ENCODE data around the gene PRPF8.

PRPF8 gene

DNA sequence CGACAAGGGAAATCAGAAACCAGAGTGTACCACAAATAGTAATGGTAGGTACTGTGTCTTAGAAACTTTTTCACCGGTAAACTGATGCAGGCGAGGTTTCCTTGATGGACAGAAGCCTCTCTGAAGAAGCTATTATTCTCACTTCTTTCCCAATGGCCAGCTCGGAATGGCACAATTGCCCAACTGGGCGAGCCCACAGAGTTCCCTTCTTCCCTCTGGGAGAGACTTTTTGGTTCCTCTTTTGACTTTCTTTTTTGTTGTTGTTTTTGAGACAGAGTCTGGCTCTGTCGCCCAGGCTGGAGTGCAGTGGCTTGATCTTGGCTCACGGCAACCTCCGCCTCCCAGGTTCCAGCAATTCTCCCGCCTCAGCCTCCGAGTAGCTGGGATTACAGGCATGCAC is 73.0 kb downstream of the PRPF8 start:
- Mint-ChIP-seq H3K27me3 (no peaks in the 10 kb centered on the region), H3K4me1 (peaks cover 18% of the 10 kb centered on the region), H3K36me3 (no peaks in the 10 kb centered on the region), H3K9me3 (no peaks in the 10 kb centered on the region), H3K4me3 (no peak overlapping the region), H3K27ac (no peak overlapping the region)

DNA sequence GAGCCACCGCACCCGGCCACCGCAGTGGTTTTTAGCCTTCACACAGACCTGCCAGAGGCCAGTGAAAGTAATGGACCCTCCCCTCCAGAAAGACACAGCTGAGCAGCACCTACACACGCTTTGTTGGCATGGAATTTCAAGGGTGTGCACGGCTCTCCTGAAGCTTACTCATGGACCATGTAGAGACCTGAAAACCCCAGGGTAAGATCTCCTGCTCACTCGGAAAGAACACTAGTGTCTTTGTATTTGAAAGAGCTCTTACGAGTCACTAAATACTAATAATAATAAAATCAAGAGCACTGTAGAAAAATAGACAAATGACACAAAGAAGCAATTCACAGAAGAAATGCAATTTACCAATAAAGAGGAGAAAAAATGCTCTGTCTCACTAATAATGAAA is 76.0 kb downstream of the PRPF8 start:
- no peaks in the 10 kb centered on the region for H3K9me3 Mint-ChIP-seq
- no peaks in the 10 kb centered on the region for H3K27me3 Mint-ChIP-seq
- peaks cover 18% of the 10 kb centered on the region for H3K4me1 Mint-ChIP-seq
- H3K36me3 Mint-ChIP-seq: no peaks in the 10 kb centered on the region
- no peak overlapping the region for H3K27ac Mint-ChIP-seq
- no peak overlapping the region for H3K4me3 Mint-ChIP-seq

DNA sequence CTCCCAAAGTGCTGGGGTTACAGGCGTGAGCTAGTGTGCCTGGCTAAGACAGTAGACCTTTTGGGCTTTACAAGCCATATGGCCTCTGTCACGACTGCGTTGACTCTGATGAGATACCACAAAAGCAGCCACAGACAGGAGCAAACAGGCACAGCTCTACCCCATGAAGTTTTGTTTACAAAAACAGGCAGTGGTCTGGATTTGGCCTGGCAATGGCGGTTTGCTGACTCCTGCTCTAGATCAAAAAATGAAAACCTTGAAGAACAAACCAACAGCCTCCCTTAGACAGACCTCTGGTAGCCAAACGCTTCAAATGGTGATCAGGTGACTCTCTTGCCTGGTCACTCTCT is 76.7 kb downstream of the PRPF8 start:
- Mint-ChIP-seq H3K4me3 (no peak overlapping the region), H3K9me3 (no peaks in the 10 kb centered on the region), H3K4me1 (peaks cover 18% of the 10 kb centered on the region), H3K36me3 (no peaks in the 10 kb centered on the region), H3K27ac (peak overlapping the region; percentile 59), H3K27me3 (no peaks in the 10 kb centered on the region)

DNA sequence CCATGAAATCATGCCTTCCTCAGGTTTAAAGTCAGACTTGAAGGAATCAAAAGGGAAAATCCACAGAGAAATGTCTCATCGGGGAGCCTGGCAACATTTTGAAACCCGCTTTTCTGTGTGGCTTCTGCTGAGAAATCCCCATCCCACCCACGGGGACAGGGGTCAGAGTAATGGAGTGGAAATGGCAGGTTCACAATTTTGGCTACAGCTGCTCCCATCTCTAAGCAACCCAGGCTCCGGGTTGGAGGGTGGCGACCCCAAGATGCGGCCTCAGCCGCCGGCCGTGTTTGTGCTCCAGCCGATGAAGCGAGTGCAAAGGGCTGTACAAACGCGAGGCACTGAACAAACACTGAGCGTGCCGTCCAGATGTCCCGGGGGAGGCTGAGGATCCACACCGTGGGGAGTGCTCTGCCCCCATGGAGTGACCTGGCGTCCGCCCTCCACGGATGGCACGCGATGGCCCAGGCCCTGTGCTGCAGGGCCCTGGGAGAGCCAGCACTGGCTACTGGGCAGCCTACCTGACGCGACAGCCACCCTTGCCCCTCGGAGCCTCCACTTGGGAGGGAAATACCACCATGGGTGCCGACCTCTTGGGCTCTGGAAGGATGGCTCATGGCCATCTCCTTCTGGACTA is 78.2 kb downstream of the PRPF8 start:
- no peak overlapping the region for H3K27ac Mint-ChIP-seq
- H3K27me3 Mint-ChIP-seq: no peaks in the 10 kb centered on the region
- no peaks in the 10 kb centered on the region for H3K36me3 Mint-ChIP-seq
- H3K9me3 Mint-ChIP-seq: no peaks in the 10 kb centered on the region
- peaks cover 18% of the 10 kb centered on the region for H3K4me1 Mint-ChIP-seq
- H3K4me3 Mint-ChIP-seq: no peak overlapping the region

DNA sequence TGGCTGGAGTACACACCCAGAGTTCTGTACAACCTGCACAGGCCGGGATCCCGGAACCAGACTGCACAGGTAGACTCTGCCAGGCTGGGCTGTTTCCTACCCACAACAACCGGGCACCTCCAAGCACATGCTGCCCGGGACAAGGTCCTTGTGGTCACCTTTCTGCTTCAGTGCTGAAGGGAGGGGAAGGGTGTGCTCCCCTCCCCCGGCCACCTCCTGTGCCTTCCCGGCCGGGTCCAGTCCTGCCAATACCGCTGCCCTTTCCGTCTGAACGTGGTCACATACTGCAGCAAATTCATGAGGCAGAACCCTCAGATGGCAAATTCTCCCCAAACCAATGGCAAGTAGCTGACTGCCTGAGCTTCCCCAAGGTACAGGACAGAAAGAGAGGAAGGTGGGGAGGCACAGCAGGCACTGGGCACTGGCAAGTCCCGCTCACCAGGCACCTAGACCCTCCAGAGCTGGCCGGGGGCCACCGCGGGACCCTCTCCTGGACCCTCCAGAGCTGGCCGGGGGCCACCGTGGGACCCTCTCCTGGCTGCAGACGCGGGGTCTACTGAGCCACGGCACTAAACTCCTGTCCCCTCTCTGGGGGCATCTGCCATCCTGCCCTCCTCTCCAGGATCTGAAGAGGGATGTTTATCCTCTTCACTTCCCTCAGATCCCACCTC is 78.9 kb downstream of the PRPF8 start:
- H3K4me1 Mint-ChIP-seq: peaks cover 18% of the 10 kb centered on the region
- peaks cover 1% of the 10 kb centered on the region for H3K36me3 Mint-ChIP-seq
- no peak overlapping the region for H3K27ac Mint-ChIP-seq
- no peaks in the 10 kb centered on the region for H3K9me3 Mint-ChIP-seq
- H3K4me3 Mint-ChIP-seq: no peak overlapping the region
- no peaks in the 10 kb centered on the region for H3K27me3 Mint-ChIP-seq

DNA sequence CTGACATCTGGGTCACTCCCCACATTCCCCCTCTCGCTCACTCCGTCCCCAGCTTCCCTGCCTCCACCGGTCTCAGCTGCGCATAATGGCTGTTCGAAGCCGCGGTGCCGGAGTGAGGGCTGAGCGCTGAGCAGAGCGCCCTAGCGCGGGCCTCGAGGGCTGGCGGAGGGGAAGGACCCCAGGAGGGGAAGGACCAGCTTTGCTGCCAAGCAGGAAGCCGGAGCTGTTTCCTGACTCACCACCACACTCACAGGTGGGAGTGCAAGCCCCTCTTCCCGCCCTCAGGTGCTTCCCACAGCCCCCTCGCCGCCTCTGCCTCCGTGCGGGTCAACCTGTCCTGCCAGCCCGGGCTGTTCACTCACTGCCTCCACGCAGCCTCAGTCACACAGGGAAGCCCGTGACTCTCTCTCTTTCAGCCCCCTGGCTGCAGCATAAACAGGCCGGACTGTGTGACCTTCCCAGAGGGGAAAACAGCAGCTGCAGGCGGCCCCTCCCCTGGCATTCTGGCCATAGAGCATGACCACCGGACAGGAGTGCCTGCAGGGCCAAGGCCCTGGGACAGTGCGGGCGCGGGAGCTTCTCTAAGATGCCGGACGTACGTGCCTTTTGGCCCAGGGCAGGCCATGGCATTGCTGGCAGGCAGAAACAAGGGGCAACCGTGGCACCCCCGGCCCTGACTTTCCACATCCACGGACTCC is 79.7 kb downstream of the PRPF8 start:
- Mint-ChIP-seq H3K9me3 (no peaks in the 10 kb centered on the region), H3K36me3 (peaks cover 1% of the 10 kb centered on the region), H3K4me1 (peaks cover 18% of the 10 kb centered on the region), H3K27ac (no peak overlapping the region), H3K4me3 (no peak overlapping the region), H3K27me3 (no peaks in the 10 kb centered on the region)

DNA sequence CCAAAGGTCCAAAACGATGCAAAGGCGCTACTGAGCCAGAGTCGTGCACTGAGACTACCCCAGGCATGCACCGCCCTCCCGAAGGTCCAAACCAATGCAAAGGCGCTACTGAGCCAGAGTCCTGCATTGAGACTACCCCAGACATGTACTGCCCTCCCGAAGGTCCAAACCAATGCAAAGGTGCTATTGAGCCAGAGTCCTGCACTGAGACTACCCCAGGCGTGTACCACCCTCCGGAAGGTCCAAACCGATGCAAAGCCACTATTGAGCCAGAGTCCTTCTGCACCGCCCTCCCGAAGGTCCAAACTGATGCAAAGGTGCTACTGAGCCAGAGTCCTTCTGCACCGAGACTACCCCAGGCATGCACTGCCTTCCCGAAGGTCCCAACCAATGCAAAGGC is 83.1 kb downstream of the PRPF8 start:
- H3K4me1 Mint-ChIP-seq: no peaks in the 10 kb centered on the region
- H3K27ac Mint-ChIP-seq: no peak overlapping the region
- no peak overlapping the region for H3K4me3 Mint-ChIP-seq
- no peaks in the 10 kb centered on the region for H3K9me3 Mint-ChIP-seq
- H3K27me3 Mint-ChIP-seq: no peaks in the 10 kb centered on the region
- H3K36me3 Mint-ChIP-seq: peaks cover 1% of the 10 kb centered on the region

All from activated naive CD4-positive, alpha-beta T cell treated with anti-CD3 and anti-CD28 coated beads, Interleukin-2, amount 50 U/mL, for 24 hours (primary cell).